Measurements from ENCODE around the gene KIF3C. TPM values are rescaled to one million over a fixed set of nuclear protein-coding genes. Genes with fewer than 3 reads are reported as not detected.

Gene KIF3C
- total RNA-seq, 1 experiment from 2014 or later = 41.4 TPM

DNA sequence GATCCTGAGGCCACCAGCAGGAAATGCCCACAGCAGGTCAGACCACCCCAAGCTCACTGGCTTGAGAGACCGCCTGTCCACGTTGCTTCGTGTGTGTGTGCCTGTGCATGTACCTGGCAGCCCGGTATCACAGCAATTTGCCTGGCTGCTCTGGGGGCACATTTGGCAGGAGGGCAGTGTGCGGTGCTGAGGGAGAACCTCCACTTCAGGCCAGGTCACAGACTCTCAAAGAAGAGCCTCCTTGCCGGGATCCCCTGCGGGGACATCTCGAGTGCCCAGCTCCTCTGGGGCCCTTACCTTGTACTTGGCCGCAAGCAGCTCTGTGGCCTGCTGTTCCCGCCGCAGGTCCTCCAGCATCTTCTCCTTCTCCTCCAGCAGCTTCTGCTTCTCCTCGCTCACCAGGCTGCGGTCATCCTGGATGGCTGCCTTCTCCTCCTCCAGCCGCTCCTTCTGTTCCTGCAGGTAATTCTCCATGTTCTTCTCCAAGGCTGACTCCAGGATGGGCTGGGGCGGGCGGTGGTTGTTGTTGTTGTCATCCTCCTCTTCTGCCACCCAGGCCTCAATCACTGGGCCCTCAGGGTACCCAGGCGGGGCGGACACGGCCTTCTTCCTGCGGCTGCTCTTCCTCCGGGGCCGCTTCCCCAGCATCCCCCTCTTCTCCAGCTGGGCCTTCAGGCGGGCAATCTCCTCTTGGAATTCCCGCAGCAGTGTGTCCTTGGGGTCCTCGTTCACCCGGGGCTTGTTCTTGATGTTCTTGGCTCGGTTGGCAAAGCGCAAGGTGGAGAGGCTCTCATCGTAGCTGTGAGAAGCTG lies 2.0 kb downstream of the KIF3C start:
- Histone ChIP-seq H3K27ac (ENCODE audit: insufficient read length, low read depth, low read length) (no peak overlapping the region), H4K91ac (ENCODE audit: insufficient read length, low read depth, low read length) (no peak overlapping the region), H3K14ac (ENCODE audit: insufficient read depth, low read length) (no peak overlapping the region), H2BK120ac (ENCODE audit: low read depth, low read length, poor library complexity, severe bottlenecking) (no peak overlapping the region), H3K56ac (ENCODE audit: insufficient read length, low read depth, low read length) (no peak overlapping the region), H3K79me2 (ENCODE audit: insufficient read depth, low read length) (no peaks in the 10 kb centered on the region; the same call in 1 of the 2 replicates), H3K23ac (ENCODE audit: insufficient read length, low read depth, low read length) (no peak overlapping the region), H3K79me1 (ENCODE audit: insufficient read depth, low read depth, low read length, poor library complexity, severe bottlenecking) (peaks cover 7% of the 10 kb centered on the region), H2BK15ac (ENCODE audit: low read depth, low read length) (no peak overlapping the region), H2AK5ac (ENCODE audit: insufficient read length, low read length) (no peak overlapping the region), H3K4ac (ENCODE audit: low read depth, low read length) (no peak overlapping the region), H2BK12ac (ENCODE audit: insufficient read length, low read depth, low read length) (no peak overlapping the region), H3K18ac (ENCODE audit: insufficient read length, low read depth, low read length) (no peak overlapping the region), H3K27me3 (ENCODE audit: insufficient read depth, low read length) (no peaks in the 10 kb centered on the region), H3K9ac (ENCODE audit: extremely low read depth, insufficient read length, low read length) (no peak overlapping the region), H2AFZ (ENCODE audit: low read length) (no peak overlapping the region), H4K20me1 (ENCODE audit: control insufficient read depth, insufficient read depth, insufficient read length) (no peaks in the 10 kb centered on the region), H3K4me2 (ENCODE audit: insufficient read depth, insufficient read length, low read length) (no peak overlapping the region), H2BK5ac (ENCODE audit: insufficient read length, low read length) (no peak overlapping the region), H3K4me1 (ENCODE audit: insufficient read depth, low read length) (peaks cover 6% of the 10 kb centered on the region; the same call in 1 of the 2 replicates), H4K5ac (ENCODE audit: insufficient read length, low read depth, low read length) (no peak overlapping the region), H2BK20ac (ENCODE audit: low read depth, low read length, poor library complexity, severe bottlenecking) (no peak overlapping the region), H3K9me3 (ENCODE audit: control insufficient read depth, low read depth, low read length) (no peaks in the 10 kb centered on the region), H4K8ac (replicated peaks; ENCODE audit: insufficient read length, low read depth, low read length) (no peak overlapping the region), H3T11ph (ENCODE audit: low read length) (no peak overlapping the region), H3K23me2 (ENCODE audit: insufficient read length, low read depth, low read length, poor library complexity, severe bottlenecking) (peaks cover 15% of the 10 kb centered on the region)
- Mint-ChIP-seq H3K4me3 (peak overlapping the region in 1 of 2 experiments; percentile 74; a peak in 3 of 5 replicates), H3K27me3 (ENCODE audit: low read depth) (no peaks in the 10 kb centered on the region), H3K4me1 (peaks cover 48 to 54% of the 10 kb centered on the region in 2 experiments), H3K36me3 (ENCODE audit: insufficient read depth in 1 of 3, low read depth in 3 of 3) (peaks cover 17 to 49% (median 48%) of the 10 kb centered on the region in 3 experiments), H3K9me3 (no peaks in the 10 kb centered on the region; a peak in 2 of 5 replicates), H3K27ac (no peak overlapping the region)
- DNase-seq = no peak
- no CpG with 5 or more reads among the region's 29 CpGs for WGBS (ENCODE audit: extremely low coverage, insufficient read length, low lambda C conversion rate)
- TF ChIP-seq, protein P1, sequence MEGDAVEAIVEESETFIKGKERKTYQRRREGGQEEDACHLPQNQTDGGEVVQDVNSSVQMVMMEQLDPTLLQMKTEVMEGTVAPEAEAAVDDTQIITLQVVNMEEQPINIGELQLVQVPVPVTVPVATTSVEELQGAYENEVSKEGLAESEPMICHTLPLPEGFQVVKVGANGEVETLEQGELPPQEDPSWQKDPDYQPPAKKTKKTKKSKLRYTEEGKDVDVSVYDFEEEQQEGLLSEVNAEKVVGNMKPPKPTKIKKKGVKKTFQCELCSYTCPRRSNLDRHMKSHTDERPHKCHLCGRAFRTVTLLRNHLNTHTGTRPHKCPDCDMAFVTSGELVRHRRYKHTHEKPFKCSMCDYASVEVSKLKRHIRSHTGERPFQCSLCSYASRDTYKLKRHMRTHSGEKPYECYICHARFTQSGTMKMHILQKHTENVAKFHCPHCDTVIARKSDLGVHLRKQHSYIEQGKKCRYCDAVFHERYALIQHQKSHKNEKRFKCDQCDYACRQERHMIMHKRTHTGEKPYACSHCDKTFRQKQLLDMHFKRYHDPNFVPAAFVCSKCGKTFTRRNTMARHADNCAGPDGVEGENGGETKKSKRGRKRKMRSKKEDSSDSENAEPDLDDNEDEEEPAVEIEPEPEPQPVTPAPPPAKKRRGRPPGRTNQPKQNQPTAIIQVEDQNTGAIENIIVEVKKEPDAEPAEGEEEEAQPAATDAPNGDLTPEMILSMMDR (conservative IDR thresholded peaks at IDR 0.05) = no peak
